CD14-positive monocyte (primary cell): ENCODE data around the gene DAPK2. TPM values are rescaled to one million over a fixed set of nuclear protein-coding genes. Genes with fewer than 3 reads are reported as not detected.

Source experiments
- DNase-seq, 3 donors: peaks; one replicate each; pipeline ENCODE4 v3.0.0-alpha.2; 2011 to 2022
- H2AFZ ChIP-seq: 2 replicates; pipeline ENCODE4 v1.6.0; 2012; ENCODE audit warnings: mild to moderate bottlenecking, low read depth, low read length, inconsistent platforms; ENCODE audit not compliant: insufficient read depth, poor library complexity, severe bottlenecking
- H3K27ac ChIP-seq, 2 donors: 1 replicate in 1 of 2; 2 replicates in 1 of 2; pipeline ENCODE4 v1.5.1; 2012 to 2013; ENCODE audit warnings: low read length in 2 of 2, control low read depth in 1 of 2, inconsistent platforms in 1 of 2, low read depth in 1 of 2, mild to moderate bottlenecking in 1 of 2
- H3K27me3 ChIP-seq, 2 donors: one replicate each; pipeline versions ENCODE4 v1.6.0 to v1.6.1; 2011 to 2013; ENCODE audit warnings: low read length in 2 of 2; ENCODE audit not compliant: control insufficient read depth in 2 of 2, insufficient read depth in 2 of 2
- H3K36me3 ChIP-seq, 2 donors: replicated peaks in 1 of 2; 1 replicate in 1 of 2; 2 replicates in 1 of 2; pipeline versions ENCODE4 v1.5.1 to v1.6.1; 2012 to 2013; ENCODE audit warnings: low read length in 2 of 2, control low read depth in 1 of 2, inconsistent platforms in 1 of 2, mild to moderate bottlenecking in 1 of 2; ENCODE audit not compliant: insufficient read depth in 2 of 2, control insufficient read depth in 1 of 2
- H3K4me1 ChIP-seq, 2 donors: 1 replicate in 1 of 2; 2 replicates in 1 of 2; pipeline versions ENCODE4 v1.5.1 to v1.6.1; 2012 to 2013; ENCODE audit warnings: low read length in 2 of 2, control low read depth in 1 of 2, inconsistent platforms in 1 of 2, mild to moderate bottlenecking in 1 of 2, moderate library complexity in 1 of 2; ENCODE audit not compliant: insufficient read depth in 2 of 2, control insufficient read depth in 1 of 2
- H3K4me2 ChIP-seq: replicated peaks from 2 replicates; pipeline ENCODE3; 2012; ENCODE audit warnings: low read length, moderate library complexity, mild to moderate bottlenecking; ENCODE audit not compliant: poor library complexity, severe bottlenecking; ENCODE audit errors: extremely low read depth
- H3K4me3 ChIP-seq, 3 experiments: fragments of 200-600 bp in 1 of 3; sonication (generic) in 1 of 3; replicated peaks in 1 of 3; 1 replicate in 2 of 3; 2 replicates in 1 of 3; pipeline ENCODE4 v1.5.1; 2011 to 2013; ENCODE audit warnings: low read length in 3 of 3, mild to moderate bottlenecking in 3 of 3, control low read depth in 2 of 3, low read depth in 2 of 3, inconsistent platforms in 1 of 3, moderate library complexity in 1 of 3
- H3K79me2 ChIP-seq: 2 replicates; pipeline ENCODE4 v1.6.0; 2012; ENCODE audit warnings: mild to moderate bottlenecking, control low read depth, inconsistent platforms, low read length, moderate library complexity; ENCODE audit not compliant: insufficient read depth
- H3K9ac ChIP-seq: 2 replicates; pipeline ENCODE4 v1.6.0; 2017; ENCODE audit warnings: low read length, mild to moderate bottlenecking; ENCODE audit not compliant: insufficient read depth, poor library complexity, severe bottlenecking
- H3K9me3 ChIP-seq, 2 donors: replicated peaks in 1 of 2; 1 replicate in 1 of 2; 2 replicates in 1 of 2; pipeline versions ENCODE4 v1.5.1 to v1.6.1; 2012 to 2013; ENCODE audit warnings: low read length in 2 of 2, control low read depth in 1 of 2; ENCODE audit not compliant: control insufficient read depth in 1 of 2, insufficient read depth in 1 of 2
- H4K20me1 ChIP-seq: 2 replicates; pipeline ENCODE4 v1.6.0; 2012; ENCODE audit warnings: mild to moderate bottlenecking, low read length, control low read depth, moderate library complexity; ENCODE audit not compliant: insufficient read depth
- H3K27ac Mint-ChIP-seq, 7 donors: one replicate each; pipeline ENCODE4 v1.8.0; 2020; ENCODE audit warnings: mild to moderate bottlenecking in 7 of 7, mixed read lengths in 7 of 7, moderate library complexity in 6 of 7, inconsistent platforms in 2 of 7
- H3K27me3 Mint-ChIP-seq, 3 donors: one replicate each; pipeline ENCODE4 v1.8.0; 2021 to 2022; ENCODE audit warnings: low read depth in 3 of 3, mild to moderate bottlenecking in 3 of 3, mixed read lengths in 3 of 3, moderate library complexity in 3 of 3, inconsistent platforms in 1 of 3
- H3K36me3 Mint-ChIP-seq, 2 donors: one replicate each; pipeline ENCODE4 v1.8.0; 2020; ENCODE audit warnings: mixed read lengths in 2 of 2, inconsistent platforms in 1 of 2, mild to moderate bottlenecking in 1 of 2
- H3K4me1 Mint-ChIP-seq: one replicate; pipeline ENCODE4 v1.8.0; 2020; ENCODE audit warnings: mild to moderate bottlenecking, mixed read lengths
- H3K4me3 Mint-ChIP-seq, 2 donors: one replicate each; pipeline ENCODE4 v1.8.0; 2020; ENCODE audit warnings: mild to moderate bottlenecking in 2 of 2, mixed read lengths in 2 of 2, moderate library complexity in 1 of 2
- H3K9me3 Mint-ChIP-seq, 7 donors: one replicate each; pipeline ENCODE4 v1.8.0; 2020 to 2022; ENCODE audit warnings: mixed read lengths in 7 of 7, mild to moderate bottlenecking in 6 of 7, moderate library complexity in 6 of 7, inconsistent platforms in 2 of 7
- CTCF ChIP-seq: fragments of 200-600 bp; IDR thresholded peaks from one replicate; pipeline ENCODE4 v1.8.0; 2022; ENCODE audit warnings: antibody characterized with exemption, mild to moderate bottlenecking
- WGBS: methylation state at CpG from one replicate; pipeline ENCODE4 v1.1.5; 2013; ENCODE audit warnings: missing lambda C conversion rate; ENCODE audit not compliant: insufficient coverage; 5-methylcytosine and 5-hydroxymethylcytosine counted together
- intact Hi-C, 2 donors: fragments of 100-400 bp; cut with micrococcal nuclease; formaldehyde crosslinking; loops; one replicate each; pipeline versions ENCODE4 v1.15.0 to v1.15.1; 2023
- polyA plus RNA-seq, 3 donors: library from polyadenylated mRNA; depleted of rRNA in 1 of 3; unstranded in 2 of 3; stranded (reverse) in 1 of 3; fragments of 300-500 nt in 2 of 3; fragments of >200 nt in 1 of 3; fragmentation: Illumina TruSeq in 2 of 3; gene quantifications; 1 replicate in 2 of 3; 2 replicates in 1 of 3; pipeline ENCODE4 v1.2.3, GENCODE V29; 2012 to 2021

DAPK2 gene
- polyA plus RNA-seq, 3 donors, result 0.59 to 4.1 (median 2.1) TPM

GRCh38 chr15:63918317-63918672, 128.0 kb downstream of the DAPK2 start:
- no peak overlapping the region for H3K27ac ChIP-seq
- intact Hi-C loops, result no loop called here

GRCh38 chr15:63917588-63918316, 128.5 kb downstream of the DAPK2 start:
- DNase-seq, result no peak
- peaks cover 3% of the 10 kb centered on the region for H3K4me1 Mint-ChIP-seq
- H3K79me2 ChIP-seq, result no peaks in the 10 kb centered on the region
- TF ChIP-seq CTCF, result no peak
- no peak overlapping the region for H3K4me2 ChIP-seq
- peaks cover 0 to 1% of the 10 kb centered on the region in 2 donors for H3K36me3 Mint-ChIP-seq
- no peaks in the 10 kb centered on the region for H3K27me3 ChIP-seq
- H3K4me1 ChIP-seq, result no peaks in the 10 kb centered on the region
- H3K9me3 ChIP-seq, result no peaks in the 10 kb centered on the region
- H3K27ac Mint-ChIP-seq, result no peak overlapping the region
- no peaks in the 10 kb centered on the region for H3K36me3 ChIP-seq
- peaks cover 0 to 2% (median 0%) of the 10 kb centered on the region in 7 donors for H3K9me3 Mint-ChIP-seq
- no peak overlapping the region for H3K27ac ChIP-seq
- no peaks in the 10 kb centered on the region for H4K20me1 ChIP-seq
- intact Hi-C loops, result no loop called here
- no peak overlapping the region for H3K9ac ChIP-seq
- no peak overlapping the region for H2AFZ ChIP-seq
- H3K27me3 Mint-ChIP-seq, result peaks cover 2 to 9% (median 2%) of the 10 kb centered on the region in 3 donors
- H3K4me3 Mint-ChIP-seq, result no peak overlapping the region
- WGBS, result no CpG with 5 or more reads among the region's 8 CpGs
- no peak overlapping the region for H3K4me3 ChIP-seq

More at GRCh38 chr15:63918317-63918672, 128.0 kb downstream of the DAPK2 start:
- Histone ChIP-seq H3K27me3 (no peaks in the 10 kb centered on the region), H3K36me3 (no peaks in the 10 kb centered on the region), H3K9ac (no peak overlapping the region), H4K20me1 (no peaks in the 10 kb centered on the region), H3K4me2 (no peak overlapping the region), H3K9me3 (no peaks in the 10 kb centered on the region), H3K79me2 (no peaks in the 10 kb centered on the region), H3K4me3 (no peak overlapping the region), H2AFZ (no peak overlapping the region), H3K4me1 (no peaks in the 10 kb centered on the region)
- no peak overlapping the region for H3K4me3 Mint-ChIP-seq
- peaks cover 0 to 2% (median 0%) of the 10 kb centered on the region in 7 donors for H3K9me3 Mint-ChIP-seq
- H3K27ac Mint-ChIP-seq, result peak overlapping the region in 1 of 7 donors; percentile 21
- H3K36me3 Mint-ChIP-seq, result peaks cover 0 to 4% of the 10 kb centered on the region in 2 donors
- no peak for TF ChIP-seq CTCF
- peaks cover 2 to 9% (median 2%) of the 10 kb centered on the region in 3 donors for H3K27me3 Mint-ChIP-seq
- DNase-seq, result no peak
- H3K4me1 Mint-ChIP-seq, result peaks cover 3% of the 10 kb centered on the region
- WGBS, result 50% methylated on average over 2 of the region's 6 CpGs
